ENCODE results near the gene ZNF681.

ZNF681 gene

GRCh38 chr19:23758187-23759074, at the start of gene ZNF681:
TSS of gene ZNF681 (minus strand) at chr19:23758891. CDS start at chr19:23758749, 142 bp downstream.
- Histone ChIP-seq H3K4me3 (ENCODE audit: low read depth in 1 of 2, low read length in 2 of 2) (peak within 1 kb of the TSS; percentile 65 to 85), H3K27ac (ENCODE audit: low read depth, low read length) (no peak within 1 kb of the TSS), H3K36me3 (ENCODE audit: control insufficient read depth in 1 of 2, insufficient read depth in 2 of 2, low read length in 2 of 2) (peaks cover 0 to 4% of the 10 kb centered on the region in 2 donors), H3K9ac (ENCODE audit: low read depth in 1 of 2, low read length in 2 of 2) (peak within 1 kb of the TSS; percentile 8 to 69), H3K9me3 (ENCODE audit: control insufficient read depth in 1 of 2, low read length in 2 of 2) (peaks cover 0 to 3% of the 10 kb centered on the region in 2 donors), H3K4me1 (ENCODE audit: control insufficient read depth in 1 of 2, insufficient read depth in 2 of 2, low read length in 2 of 2) (peaks cover 3 to 6% of the 10 kb centered on the region in 2 donors), H3K27me3 (ENCODE audit: control insufficient read depth in 1 of 2, insufficient read depth in 2 of 2, low read length in 2 of 2) (no peaks in the 10 kb centered on the region)

GRCh38 chr19:23804676-23805075, 46.0 kb upstream of the ZNF681 start:
- Histone ChIP-seq H3K4me3 (ENCODE audit: low read depth in 1 of 2, low read length in 2 of 2) (no peak overlapping the region), H3K9me3 (ENCODE audit: control insufficient read depth in 1 of 2, low read length in 2 of 2) (peaks cover 5 to 9% of the 10 kb centered on the region in 2 donors), H3K9ac (ENCODE audit: low read depth in 1 of 2, low read length in 2 of 2) (no peak overlapping the region), H3K36me3 (ENCODE audit: control insufficient read depth in 1 of 2, insufficient read depth in 2 of 2, low read length in 2 of 2) (no peaks in the 10 kb centered on the region), H3K27ac (ENCODE audit: low read depth, low read length) (no peak overlapping the region), H3K27me3 (ENCODE audit: control insufficient read depth in 1 of 2, insufficient read depth in 2 of 2, low read length in 2 of 2) (no peaks in the 10 kb centered on the region), H3K4me1 (ENCODE audit: control insufficient read depth in 1 of 2, insufficient read depth in 2 of 2, low read length in 2 of 2) (no peaks in the 10 kb centered on the region)

- Histone ChIP-seq H3K27ac (ENCODE audit: low read depth, low read length) (no peak overlapping the region), H3K9me3 (ENCODE audit: control insufficient read depth in 1 of 2, low read length in 2 of 2) (peaks cover 2 to 9% of the 10 kb centered on the region in 2 donors), H3K9ac (ENCODE audit: low read depth in 1 of 2, low read length in 2 of 2) (no peak overlapping the region), H3K4me1 (ENCODE audit: control insufficient read depth in 1 of 2, insufficient read depth in 2 of 2, low read length in 2 of 2) (no peaks in the 10 kb centered on the region), H3K4me3 (ENCODE audit: low read depth in 1 of 2, low read length in 2 of 2) (no peak overlapping the region), H3K36me3 (ENCODE audit: control insufficient read depth in 1 of 2, insufficient read depth in 2 of 2, low read length in 2 of 2) (no peaks in the 10 kb centered on the region), H3K27me3 (ENCODE audit: control insufficient read depth in 1 of 2, insufficient read depth in 2 of 2, low read length in 2 of 2) (no peaks in the 10 kb centered on the region)
Observed at GRCh38 chr19:23802290-23802689, 43.6 kb upstream of the ZNF681 start.

- no peak overlapping the region for H3K27ac ChIP-seq (ENCODE audit: low read depth, low read length)
- H3K4me3 ChIP-seq (ENCODE audit: low read depth in 1 of 2, low read length in 2 of 2): no peak overlapping the region
- H3K27me3 ChIP-seq (ENCODE audit: control insufficient read depth in 1 of 2, insufficient read depth in 2 of 2, low read length in 2 of 2): no peaks in the 10 kb centered on the region
- H3K9me3 ChIP-seq (ENCODE audit: control insufficient read depth in 1 of 2, low read length in 2 of 2): peaks cover 2 to 9% of the 10 kb centered on the region in 2 donors
- H3K36me3 ChIP-seq (ENCODE audit: control insufficient read depth in 1 of 2, insufficient read depth in 2 of 2, low read length in 2 of 2): no peaks in the 10 kb centered on the region
- no peaks in the 10 kb centered on the region for H3K4me1 ChIP-seq (ENCODE audit: control insufficient read depth in 1 of 2, insufficient read depth in 2 of 2, low read length in 2 of 2)
- H3K9ac ChIP-seq (ENCODE audit: low read depth in 1 of 2, low read length in 2 of 2): no peak overlapping the region
Observed at GRCh38 chr19:23801803-23802202, 43.1 kb upstream of the ZNF681 start.

GRCh38 chr19:23800868-23801267, 42.2 kb upstream of the ZNF681 start:
- Histone ChIP-seq H3K4me1 (ENCODE audit: control insufficient read depth in 1 of 2, insufficient read depth in 2 of 2, low read length in 2 of 2) (no peaks in the 10 kb centered on the region), H3K36me3 (ENCODE audit: control insufficient read depth in 1 of 2, insufficient read depth in 2 of 2, low read length in 2 of 2) (no peaks in the 10 kb centered on the region), H3K27ac (ENCODE audit: low read depth, low read length) (no peak overlapping the region), H3K9ac (ENCODE audit: low read depth in 1 of 2, low read length in 2 of 2) (no peak overlapping the region), H3K9me3 (ENCODE audit: control insufficient read depth in 1 of 2, low read length in 2 of 2) (peaks cover 2 to 8% of the 10 kb centered on the region in 2 donors), H3K27me3 (ENCODE audit: control insufficient read depth in 1 of 2, insufficient read depth in 2 of 2, low read length in 2 of 2) (no peaks in the 10 kb centered on the region), H3K4me3 (ENCODE audit: low read depth in 1 of 2, low read length in 2 of 2) (no peak overlapping the region)

GRCh38 chr19:23800271-23800670, 41.6 kb upstream of the ZNF681 start:
- H3K9me3 ChIP-seq (ENCODE audit: control insufficient read depth in 1 of 2, low read length in 2 of 2): peaks cover 2 to 14% of the 10 kb centered on the region in 2 donors
- H3K9ac ChIP-seq (ENCODE audit: low read depth in 1 of 2, low read length in 2 of 2): no peak overlapping the region
- H3K4me3 ChIP-seq (ENCODE audit: low read depth in 1 of 2, low read length in 2 of 2): no peak overlapping the region
- no peak overlapping the region for H3K27ac ChIP-seq (ENCODE audit: low read depth, low read length)
- H3K4me1 ChIP-seq (ENCODE audit: control insufficient read depth in 1 of 2, insufficient read depth in 2 of 2, low read length in 2 of 2): no peaks in the 10 kb centered on the region
- no peaks in the 10 kb centered on the region for H3K27me3 ChIP-seq (ENCODE audit: control insufficient read depth in 1 of 2, insufficient read depth in 2 of 2, low read length in 2 of 2)
- no peaks in the 10 kb centered on the region for H3K36me3 ChIP-seq (ENCODE audit: control insufficient read depth in 1 of 2, insufficient read depth in 2 of 2, low read length in 2 of 2)

- H3K36me3 ChIP-seq (ENCODE audit: control insufficient read depth in 1 of 2, insufficient read depth in 2 of 2, low read length in 2 of 2): no peaks in the 10 kb centered on the region
- H3K9me3 ChIP-seq (ENCODE audit: control insufficient read depth in 1 of 2, low read length in 2 of 2): peaks cover 2 to 15% of the 10 kb centered on the region in 2 donors
- H3K4me1 ChIP-seq (ENCODE audit: control insufficient read depth in 1 of 2, insufficient read depth in 2 of 2, low read length in 2 of 2): no peaks in the 10 kb centered on the region
- H3K27ac ChIP-seq (ENCODE audit: low read depth, low read length): no peak overlapping the region
- H3K27me3 ChIP-seq (ENCODE audit: control insufficient read depth in 1 of 2, insufficient read depth in 2 of 2, low read length in 2 of 2): no peaks in the 10 kb centered on the region
- no peak overlapping the region for H3K4me3 ChIP-seq (ENCODE audit: low read depth in 1 of 2, low read length in 2 of 2)
- H3K9ac ChIP-seq (ENCODE audit: low read depth in 1 of 2, low read length in 2 of 2): no peak overlapping the region
Observed at GRCh38 chr19:23799321-23799720, 40.6 kb upstream of the ZNF681 start.

GRCh38 chr19:23795462-23795861, 36.8 kb upstream of the ZNF681 start:
- peaks cover 2 to 16% of the 10 kb centered on the region in 2 donors for H3K9me3 ChIP-seq (ENCODE audit: control insufficient read depth in 1 of 2, low read length in 2 of 2)
- no peaks in the 10 kb centered on the region for H3K4me1 ChIP-seq (ENCODE audit: control insufficient read depth in 1 of 2, insufficient read depth in 2 of 2, low read length in 2 of 2)
- no peaks in the 10 kb centered on the region for H3K36me3 ChIP-seq (ENCODE audit: control insufficient read depth in 1 of 2, insufficient read depth in 2 of 2, low read length in 2 of 2)
- H3K4me3 ChIP-seq (ENCODE audit: low read depth in 1 of 2, low read length in 2 of 2): no peak overlapping the region
- no peak overlapping the region for H3K9ac ChIP-seq (ENCODE audit: low read depth in 1 of 2, low read length in 2 of 2)
- no peak overlapping the region for H3K27ac ChIP-seq (ENCODE audit: low read depth, low read length)
- H3K27me3 ChIP-seq (ENCODE audit: control insufficient read depth in 1 of 2, insufficient read depth in 2 of 2, low read length in 2 of 2): no peaks in the 10 kb centered on the region

- H3K36me3 ChIP-seq (ENCODE audit: control insufficient read depth in 1 of 2, insufficient read depth in 2 of 2, low read length in 2 of 2): no peaks in the 10 kb centered on the region
- no peak overlapping the region for H3K27ac ChIP-seq (ENCODE audit: low read depth, low read length)
- H3K9ac ChIP-seq (ENCODE audit: low read depth in 1 of 2, low read length in 2 of 2): no peak overlapping the region
- H3K4me3 ChIP-seq (ENCODE audit: low read depth in 1 of 2, low read length in 2 of 2): no peak overlapping the region
- peaks cover 4 to 18% of the 10 kb centered on the region in 2 donors for H3K9me3 ChIP-seq (ENCODE audit: control insufficient read depth in 1 of 2, low read length in 2 of 2)
- no peaks in the 10 kb centered on the region for H3K4me1 ChIP-seq (ENCODE audit: control insufficient read depth in 1 of 2, insufficient read depth in 2 of 2, low read length in 2 of 2)
- H3K27me3 ChIP-seq (ENCODE audit: control insufficient read depth in 1 of 2, insufficient read depth in 2 of 2, low read length in 2 of 2): no peaks in the 10 kb centered on the region
Observed at GRCh38 chr19:23792784-23793183, 34.1 kb upstream of the ZNF681 start.

GRCh38 chr19:23790641-23791488, 32.2 kb upstream of the ZNF681 start:
- no peaks in the 10 kb centered on the region for H3K36me3 ChIP-seq (ENCODE audit: control insufficient read depth in 1 of 2, insufficient read depth in 2 of 2, low read length in 2 of 2)
- no peak overlapping the region for H3K27ac ChIP-seq (ENCODE audit: low read depth, low read length)
- H3K4me1 ChIP-seq (ENCODE audit: control insufficient read depth in 1 of 2, insufficient read depth in 2 of 2, low read length in 2 of 2): no peaks in the 10 kb centered on the region
- no peaks in the 10 kb centered on the region for H3K27me3 ChIP-seq (ENCODE audit: control insufficient read depth in 1 of 2, insufficient read depth in 2 of 2, low read length in 2 of 2)
- H3K9ac ChIP-seq (ENCODE audit: low read depth in 1 of 2, low read length in 2 of 2): no peak overlapping the region
- peaks cover 4 to 15% of the 10 kb centered on the region in 2 donors for H3K9me3 ChIP-seq (ENCODE audit: control insufficient read depth in 1 of 2, low read length in 2 of 2)
- H3K4me3 ChIP-seq (ENCODE audit: low read depth in 1 of 2, low read length in 2 of 2): no peak overlapping the region
